Naive thymus-derived CD8-positive, alpha-beta T cell (primary cell): ENCODE data around the gene DNAI1. TPM values are rescaled to one million over a fixed set of nuclear protein-coding genes. Genes with fewer than 3 reads are reported as not detected.
A peak's percentile ranks its signal among the peaks of the same experiment; 100 is the strongest.

ENCODE experiments used
- ATAC-seq, 2 donors: fragments of 150-1000 bp; cut with Tn5 transposase in 1 of 2; sonication (Bioruptor Pico), chemical (Tn5 transposase) in 1 of 2; 1 replicate in 1 of 2; 2 replicates in 1 of 2; pipeline ENCODE4 v1.10.0; 2021; ENCODE audit warnings: mild to moderate bottlenecking in 2 of 2, moderate library complexity in 2 of 2
- POLR2A ChIA-PET: fragments of 350-600 bp; sonication (Branson Sonifier 250); formaldehyde crosslinking; loops from one replicate; lab custom pipeline; 2021; ENCODE audit warnings: antibody characterized with exemption; lab: Charles Lee
- DNase-seq, 10 donors: peaks; one replicate each; pipeline versions ENCODE4 v3.0.0 to v3.0.0-alpha.2; 2020 to 2022
- H3K27ac Mint-ChIP-seq, 10 donors: one replicate each; pipeline ENCODE4 v1.8.0; 2020 to 2022; ENCODE audit warnings: mild to moderate bottlenecking in 10 of 10, mixed read lengths in 10 of 10, moderate library complexity in 4 of 10, inconsistent platforms in 1 of 10
- H3K27me3 Mint-ChIP-seq, 5 donors: one replicate each; pipeline ENCODE4 v1.8.0; 2021 to 2022; ENCODE audit warnings: mixed read lengths in 5 of 5
- H3K36me3 Mint-ChIP-seq, 3 donors: one replicate each; pipeline ENCODE4 v1.8.0; 2020 to 2022; ENCODE audit warnings: mixed read lengths in 3 of 3, mild to moderate bottlenecking in 2 of 3, inconsistent platforms in 1 of 3
- H3K4me1 Mint-ChIP-seq, 4 donors: one replicate each; pipeline ENCODE4 v1.8.0; 2021 to 2022; ENCODE audit warnings: mixed read lengths in 4 of 4
- H3K4me3 Mint-ChIP-seq, 10 donors: one replicate each; pipeline ENCODE4 v1.8.0; 2020 to 2022; ENCODE audit warnings: mild to moderate bottlenecking in 10 of 10, mixed read lengths in 10 of 10, moderate library complexity in 6 of 10, inconsistent platforms in 1 of 10
- H3K9me3 Mint-ChIP-seq, 9 donors: one replicate each; pipeline ENCODE4 v1.8.0; 2020 to 2022; ENCODE audit warnings: mixed read lengths in 9 of 9, mild to moderate bottlenecking in 3 of 9, inconsistent platforms in 1 of 9, moderate library complexity in 1 of 9
- polyA plus RNA-seq, 3 donors: library from polyadenylated mRNA; unstranded; fragments of 300-500 nt; fragmentation: Illumina TruSeq; gene quantifications; one replicate each; pipeline ENCODE4 v1.2.3, GENCODE V29; 2021
- total RNA-seq, 8 experiments: library from RNA in 2 of 8; stranded (reverse) in 2 of 8; gene quantifications; one replicate each; pipeline ENCODE4 v1.2.3 and lab custom pipeline; 2021 to 2026

DNAI1 gene
- total and polyA plus RNA-seq, 5 experiments from 2014 or later: not detected

DNA sequence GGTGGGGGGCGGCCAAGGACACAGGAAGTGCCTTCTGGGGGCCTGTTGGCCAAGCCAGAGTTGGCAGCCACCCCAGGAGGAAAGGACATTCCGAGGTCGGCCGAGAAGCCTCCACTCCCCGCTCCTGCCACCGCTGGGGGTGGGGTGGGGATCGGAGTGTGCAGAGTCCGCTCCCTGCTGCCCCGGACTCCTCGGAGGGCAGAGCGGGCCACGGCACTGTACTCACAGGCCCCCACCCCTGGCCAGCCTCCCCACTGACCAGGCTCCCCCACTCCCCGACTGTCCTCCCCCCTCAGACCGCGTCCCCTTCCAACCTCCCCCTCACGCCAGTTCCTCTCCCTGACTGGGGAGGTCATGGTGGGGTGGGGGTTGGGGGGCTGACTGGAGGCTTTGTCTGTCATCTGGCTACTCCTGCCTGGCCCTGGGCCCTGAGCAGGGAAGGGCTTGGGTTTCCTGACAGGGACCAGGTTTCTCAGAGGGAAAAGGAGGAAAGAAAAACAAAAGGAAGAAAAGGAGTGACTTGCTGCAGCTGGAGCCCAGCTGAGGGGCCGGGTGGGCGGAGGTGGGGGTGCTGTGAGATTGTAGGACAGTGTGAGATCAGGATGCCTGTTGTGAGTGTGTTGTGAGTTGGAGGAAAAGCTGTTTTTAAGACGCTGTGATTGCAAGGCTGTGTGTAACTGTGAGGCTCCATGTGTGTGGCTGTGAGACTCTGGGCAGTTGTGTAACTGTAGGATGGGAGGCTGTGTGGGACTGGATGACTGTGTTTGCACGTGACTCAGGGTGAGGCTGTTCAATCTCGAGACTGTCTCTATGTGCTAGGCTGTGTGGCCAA, 101.2 kb downstream of the DNAI1 start:
- Mint-ChIP-seq H3K4me1 (peaks cover 0 to 4% (median 0%) of the 10 kb centered on the region in 4 donors), H3K4me3 (no peak overlapping the region), H3K9me3 (peaks cover 0 to 4% (median 0%) of the 10 kb centered on the region in 9 donors), H3K27me3 (peaks cover 24 to 64% (median 57%) of the 10 kb centered on the region in 5 donors), H3K27ac (no peak overlapping the region), H3K36me3 (no peaks in the 10 kb centered on the region)
- DNase-seq (peak in 1 of 10 donors; percentile 38), ATAC-seq (no peak)
- POLR2A ChIA-PET: no interaction called here

GRCh38 chr9:34560599-34561214, 102.1 kb downstream of the DNAI1 start:
- POLR2A ChIA-PET: no interaction called here
- H3K9me3 Mint-ChIP-seq: peaks cover 0 to 4% (median 0%) of the 10 kb centered on the region in 9 donors
- H3K27me3 Mint-ChIP-seq: peaks cover 24 to 66% (median 59%) of the 10 kb centered on the region in 5 donors
- H3K4me1 Mint-ChIP-seq: peaks cover 0 to 4% (median 0%) of the 10 kb centered on the region in 4 donors
- no peak for ATAC-seq
- H3K36me3 Mint-ChIP-seq: no peaks in the 10 kb centered on the region
- H3K4me3 Mint-ChIP-seq: no peak overlapping the region
- DNase-seq: peak in 1 of 10 donors; percentile 57
- H3K27ac Mint-ChIP-seq: no peak overlapping the region

GRCh38 chr9:34562135-34562745, 103.6 kb downstream of the DNAI1 start:
- POLR2A ChIA-PET: no interaction called here
- peaks cover 27 to 67% (median 59%) of the 10 kb centered on the region in 5 donors for H3K27me3 Mint-ChIP-seq
- H3K4me3 Mint-ChIP-seq: no peak overlapping the region
- no peaks in the 10 kb centered on the region for H3K36me3 Mint-ChIP-seq
- DNase-seq (no peak), ATAC-seq (no peak)
- peaks cover 0 to 4% (median 0%) of the 10 kb centered on the region in 9 donors for H3K9me3 Mint-ChIP-seq
- H3K27ac Mint-ChIP-seq: no peak overlapping the region
- peaks cover 0 to 4% (median 0%) of the 10 kb centered on the region in 4 donors for H3K4me1 Mint-ChIP-seq

GRCh38 chr9:34563262-34563661, 104.7 kb downstream of the DNAI1 start:
- ATAC-seq (no peak), DNase-seq (no peak)
- H3K9me3 Mint-ChIP-seq: peaks cover 0 to 4% (median 0%) of the 10 kb centered on the region in 9 donors
- H3K36me3 Mint-ChIP-seq: no peaks in the 10 kb centered on the region
- H3K27me3 Mint-ChIP-seq: peaks cover 25 to 62% (median 48%) of the 10 kb centered on the region in 5 donors
- H3K4me3 Mint-ChIP-seq: no peak overlapping the region
- H3K27ac Mint-ChIP-seq: peak overlapping the region in 1 of 10 donors; percentile 85
- POLR2A ChIA-PET: no interaction called here
- peaks cover 0 to 4% (median 0%) of the 10 kb centered on the region in 4 donors for H3K4me1 Mint-ChIP-seq

DNA sequence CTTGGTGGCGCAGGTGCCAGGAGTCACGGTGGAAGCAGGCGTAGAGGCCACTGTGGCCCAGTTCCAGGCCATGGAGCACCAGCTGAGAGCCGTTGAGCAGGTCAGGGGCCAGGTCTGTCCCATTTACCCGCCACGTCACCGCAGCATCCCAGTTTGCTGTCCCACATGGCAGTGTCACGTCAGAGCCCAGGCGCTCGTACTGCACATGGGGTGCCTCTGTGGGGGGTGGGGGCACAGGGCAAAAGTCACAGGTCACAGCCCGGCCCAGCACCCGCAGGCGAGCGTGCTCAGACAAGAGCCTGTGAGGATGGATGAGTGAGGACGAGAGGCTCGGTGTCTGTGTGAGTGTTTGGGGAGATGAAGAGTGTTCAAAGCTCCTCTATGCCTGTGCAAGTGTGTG, 106.0 kb downstream of the DNAI1 start:
- Mint-ChIP-seq H3K27ac (no peak overlapping the region), H3K36me3 (no peaks in the 10 kb centered on the region), H3K4me1 (peaks cover 0 to 4% (median 0%) of the 10 kb centered on the region in 4 donors), H3K9me3 (peaks cover 0 to 4% (median 0%) of the 10 kb centered on the region in 9 donors), H3K4me3 (no peak overlapping the region), H3K27me3 (peaks cover 21 to 68% (median 42%) of the 10 kb centered on the region in 5 donors)
- no peak for DNase-seq
- no peak for ATAC-seq
- POLR2A ChIA-PET: no interaction called here

- DNase-seq (no peak), ATAC-seq (no peak)
- Mint-ChIP-seq H3K27ac (no peak overlapping the region), H3K4me1 (peaks cover 0 to 3% (median 0%) of the 10 kb centered on the region in 4 donors), H3K36me3 (no peaks in the 10 kb centered on the region), H3K4me3 (no peak overlapping the region), H3K27me3 (peaks cover 16 to 71% (median 39%) of the 10 kb centered on the region in 5 donors), H3K9me3 (peaks cover 0 to 4% (median 0%) of the 10 kb centered on the region in 9 donors)
- POLR2A ChIA-PET: no interaction called here
Measured at GRCh38 chr9:34565856-34566255, 107.3 kb downstream of the DNAI1 start.

DNA sequence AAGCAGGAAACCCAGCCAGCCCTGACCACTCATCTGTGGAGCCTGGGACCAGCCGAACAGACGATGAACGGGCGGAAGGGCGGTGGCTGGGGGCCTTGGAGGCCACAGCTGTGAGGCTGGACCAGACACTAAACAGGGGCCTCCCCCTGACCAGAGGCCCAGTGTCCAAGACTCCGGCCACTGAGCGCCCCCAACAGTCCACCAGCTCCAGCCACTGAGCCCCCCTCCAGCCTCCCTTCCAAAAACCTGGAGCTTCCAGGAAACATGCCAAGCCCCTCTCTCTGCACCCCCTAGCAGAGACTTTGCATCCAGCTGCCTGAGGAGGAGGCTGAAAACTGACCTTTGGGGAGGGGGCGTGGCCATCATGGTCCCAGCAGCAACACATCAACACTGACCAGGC, 107.7 kb downstream of the DNAI1 start:
- Mint-ChIP-seq H3K4me1 (peaks cover 0 to 3% (median 0%) of the 10 kb centered on the region in 4 donors), H3K27me3 (peaks cover 13 to 76% (median 36%) of the 10 kb centered on the region in 5 donors), H3K36me3 (no peaks in the 10 kb centered on the region), H3K27ac (no peak overlapping the region), H3K9me3 (peaks cover 0 to 4% (median 0%) of the 10 kb centered on the region in 9 donors), H3K4me3 (no peak overlapping the region)
- DNase-seq: no peak
- POLR2A ChIA-PET: no interaction called here
- no peak for ATAC-seq

DNA sequence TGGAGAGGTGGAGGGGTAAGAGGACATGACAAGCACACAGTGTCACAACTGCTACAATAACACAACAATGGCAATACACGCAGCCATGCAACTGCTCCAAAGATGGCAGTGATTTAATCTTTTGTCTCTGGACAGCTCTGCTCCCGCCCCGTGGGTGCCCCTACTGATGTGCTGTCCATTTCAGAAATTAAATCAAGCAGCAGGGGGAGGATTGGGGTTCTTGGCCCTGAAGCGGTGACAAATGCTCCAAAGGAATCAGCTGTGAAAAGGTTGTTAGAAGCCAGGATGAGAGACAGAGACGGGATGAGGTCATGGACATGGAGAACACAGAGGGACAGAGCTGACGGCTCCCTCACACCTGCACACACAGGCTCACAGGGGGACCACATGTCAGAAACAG, 108.4 kb downstream of the DNAI1 start:
- no peaks in the 10 kb centered on the region for H3K36me3 Mint-ChIP-seq
- no peak overlapping the region for H3K4me3 Mint-ChIP-seq
- H3K4me1 Mint-ChIP-seq: peaks cover 0 to 3% (median 0%) of the 10 kb centered on the region in 4 donors
- peaks cover 0 to 4% (median 0%) of the 10 kb centered on the region in 9 donors for H3K9me3 Mint-ChIP-seq
- POLR2A ChIA-PET: no interaction called here
- no peak for ATAC-seq
- DNase-seq: no peak
- peaks cover 13 to 82% (median 37%) of the 10 kb centered on the region in 5 donors for H3K27me3 Mint-ChIP-seq
- H3K27ac Mint-ChIP-seq: no peak overlapping the region

- no peak for ATAC-seq
- Mint-ChIP-seq H3K9me3 (peaks cover 0 to 1% (median 0%) of the 10 kb centered on the region in 9 donors), H3K4me1 (peaks cover 0 to 3% (median 0%) of the 10 kb centered on the region in 4 donors), H3K27ac (no peak overlapping the region), H3K36me3 (no peaks in the 10 kb centered on the region), H3K4me3 (no peak overlapping the region), H3K27me3 (peaks cover 11 to 77% (median 34%) of the 10 kb centered on the region in 5 donors)
- no peak for DNase-seq
- POLR2A ChIA-PET: no interaction called here
Measured at GRCh38 chr9:34568133-34568532, 109.5 kb downstream of the DNAI1 start.

DNA sequence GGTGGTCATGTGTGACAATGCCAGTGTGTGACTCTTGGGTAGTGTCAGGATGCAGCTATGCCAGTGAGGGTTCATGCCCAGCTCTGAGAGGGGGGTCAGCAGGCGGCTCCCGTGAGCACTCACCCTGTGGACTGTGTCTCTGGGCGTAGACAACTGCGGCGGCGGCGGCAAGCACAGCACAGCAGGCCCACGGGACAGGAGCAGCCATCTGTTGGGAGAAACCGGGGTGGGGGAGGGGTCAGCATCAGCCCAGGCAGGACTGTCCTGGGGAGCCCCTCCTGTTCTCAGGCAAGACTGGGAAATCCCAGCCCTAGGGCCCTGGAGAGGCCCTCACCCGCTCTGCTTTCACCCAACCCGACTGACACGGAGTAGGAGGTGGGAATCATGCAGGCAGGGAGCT, 110.2 kb downstream of the DNAI1 start:
- no peaks in the 10 kb centered on the region for H3K4me1 Mint-ChIP-seq
- no peak overlapping the region for H3K4me3 Mint-ChIP-seq
- peaks cover 14 to 76% (median 31%) of the 10 kb centered on the region in 5 donors for H3K27me3 Mint-ChIP-seq
- H3K36me3 Mint-ChIP-seq: no peaks in the 10 kb centered on the region
- DNase-seq: no peak
- H3K27ac Mint-ChIP-seq: no peak overlapping the region
- peaks cover 0 to 1% (median 0%) of the 10 kb centered on the region in 9 donors for H3K9me3 Mint-ChIP-seq
- no peak for ATAC-seq
- POLR2A ChIA-PET: no interaction called here

- DNase-seq: no peak
- Mint-ChIP-seq H3K27ac (no peak overlapping the region), H3K9me3 (no peaks in the 10 kb centered on the region), H3K27me3 (peaks cover 11 to 76% (median 26%) of the 10 kb centered on the region in 5 donors), H3K4me1 (no peaks in the 10 kb centered on the region), H3K4me3 (no peak overlapping the region), H3K36me3 (no peaks in the 10 kb centered on the region)
- no peak for ATAC-seq
- POLR2A ChIA-PET: no interaction called here
Measured at GRCh38 chr9:34570376-34570775, 111.8 kb downstream of the DNAI1 start.
